GM18520 (cell line): ENCODE results near the gene CFAP99.
A peak's percentile ranks its signal among the peaks of the same experiment; 100 is the strongest.

Experiments used
- ATAC-seq: cut with Tn5 transposase; IDR thresholded peaks from one replicate; pipeline ENCODE4 v1.9.1; 2021; ENCODE audit not compliant: unreplicated experiment

CFAP99 gene

GRCh38 chr4:2409381-2409783, 9.4 kb upstream of the CFAP99 start:
- ATAC-seq, result no peak

DNA sequence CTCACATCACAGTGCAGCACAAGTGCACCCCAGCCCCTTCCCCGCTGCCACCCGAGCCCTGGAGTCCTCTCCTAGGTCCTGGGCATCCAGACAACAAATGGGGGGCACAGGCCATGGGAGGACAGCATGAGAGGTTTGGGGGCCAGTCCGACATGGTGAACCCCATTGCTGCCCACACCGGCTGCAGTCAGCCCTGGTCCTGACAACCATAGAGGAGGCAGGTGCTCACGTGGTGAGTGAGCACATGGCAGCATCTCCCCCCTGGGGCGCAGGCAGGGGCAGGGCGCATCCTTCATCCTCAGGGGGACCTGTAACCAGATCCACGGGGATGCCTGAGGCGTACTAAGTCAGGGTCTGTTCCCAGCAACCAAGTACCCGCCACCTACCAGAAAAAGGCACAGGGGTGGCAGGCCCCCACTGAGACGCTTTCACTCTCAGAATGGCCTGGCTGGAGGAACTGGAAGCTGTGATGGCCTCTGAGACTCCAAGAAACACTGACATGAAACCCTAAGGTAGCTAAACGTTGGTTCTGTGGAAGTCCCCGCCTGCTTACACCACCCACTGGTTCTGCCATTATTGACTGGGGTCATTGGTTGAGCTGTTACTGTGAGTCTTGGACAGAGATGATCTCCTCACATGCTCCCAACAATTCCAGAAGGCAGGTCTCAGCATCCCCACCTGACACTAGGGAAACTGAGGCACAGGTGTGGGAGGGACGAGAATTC, 6.8 kb upstream of the CFAP99 start:
- ATAC-seq, result no peak

DNA sequence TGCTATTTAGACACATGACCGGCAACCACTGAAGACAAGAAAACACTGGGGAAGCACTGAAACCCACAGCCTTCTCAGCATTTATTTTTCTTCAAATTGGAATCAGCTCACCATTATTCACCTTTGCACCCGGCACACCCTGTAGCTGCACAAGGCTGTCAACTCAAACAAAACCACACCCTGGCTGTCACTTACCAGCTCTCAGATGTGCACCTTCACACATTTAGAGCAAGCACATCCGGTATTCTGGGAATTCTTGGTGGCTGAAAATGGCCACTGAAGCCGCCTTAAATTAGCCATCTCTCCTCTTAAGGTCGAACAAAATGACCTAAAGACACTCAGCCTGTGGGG, 6.2 kb upstream of the CFAP99 start:
- peak; percentile 31 for ATAC-seq

DNA sequence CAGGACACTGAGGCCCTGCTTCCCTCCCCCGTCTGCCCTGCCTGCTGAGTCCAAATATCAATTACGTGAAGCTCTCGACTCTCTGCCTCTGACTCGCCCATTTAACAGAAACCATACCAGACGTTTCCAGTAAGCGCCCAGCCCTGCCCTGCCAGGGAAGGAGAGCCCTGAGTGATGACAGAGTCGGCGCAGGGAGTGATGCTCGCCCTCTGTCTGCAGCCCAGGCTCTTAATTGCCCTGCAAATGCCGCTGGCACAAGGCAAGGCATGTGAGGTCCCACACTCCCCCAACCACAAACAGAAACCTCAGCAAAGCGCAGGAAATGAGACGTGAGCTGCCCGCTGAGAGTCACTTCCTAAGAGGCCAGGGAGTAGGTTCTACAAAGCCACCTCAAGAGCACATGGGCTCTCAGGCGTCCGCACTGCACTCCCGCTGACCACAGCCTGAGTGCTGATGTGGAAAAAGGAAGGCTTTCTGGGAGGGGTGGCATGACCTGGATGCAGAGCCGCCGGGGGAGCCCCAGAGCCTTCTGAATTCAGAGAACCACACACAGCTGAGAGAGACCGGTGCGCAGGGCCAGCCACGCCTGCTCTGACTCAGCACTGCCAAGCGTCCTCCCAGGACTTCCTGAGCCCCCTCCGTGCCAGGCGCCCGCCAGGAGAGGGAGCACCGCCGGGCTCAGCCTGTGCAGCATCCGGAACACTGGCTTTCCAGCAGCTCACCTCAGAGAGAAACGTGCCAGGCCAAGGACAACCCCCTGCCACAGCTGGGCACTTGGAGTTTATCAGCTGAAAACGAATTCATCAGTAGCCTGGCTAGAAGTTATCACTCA, 5.7 kb upstream of the CFAP99 start:
- peak; percentile 40 for ATAC-seq

DNA sequence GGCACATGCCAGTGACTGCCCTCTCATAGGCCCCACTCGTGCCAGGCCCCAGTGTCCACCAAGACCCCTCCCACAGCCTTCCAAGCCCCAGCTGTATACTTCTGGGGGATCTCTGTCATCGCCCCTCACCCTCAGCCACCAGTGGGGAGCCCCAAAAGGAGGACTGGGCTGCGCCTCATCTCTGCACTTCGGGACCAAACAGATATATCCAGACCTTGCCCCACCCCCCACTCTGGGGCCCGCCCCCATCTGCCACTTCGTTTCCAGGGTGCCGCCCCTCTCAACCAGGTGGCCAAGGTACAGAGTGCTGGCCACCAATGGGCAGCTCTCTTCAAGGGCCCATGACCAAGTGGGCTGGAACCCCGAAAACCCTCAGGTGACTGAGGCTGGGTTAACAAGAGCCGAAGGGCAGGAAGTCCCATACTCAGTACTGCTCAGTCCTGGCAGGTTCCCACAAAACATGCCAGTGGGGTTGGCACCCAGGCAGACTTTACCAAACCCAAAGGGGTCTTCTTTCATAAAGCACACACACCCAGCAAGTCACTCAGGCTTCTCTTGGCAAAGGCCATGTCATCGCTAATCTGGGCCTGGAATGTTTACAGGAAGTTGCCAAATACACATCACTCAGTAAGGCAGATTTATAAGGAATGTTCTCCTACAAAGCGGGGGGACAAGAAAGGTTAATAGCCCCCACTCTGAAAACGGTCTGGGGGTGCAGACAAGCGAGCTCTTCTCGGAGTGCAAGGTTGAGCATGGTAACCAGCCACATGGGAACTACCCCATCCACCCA, 4.7 kb upstream of the CFAP99 start:
- no peak for ATAC-seq

- no peak for ATAC-seq
These were observed 3.5 kb upstream of the CFAP99 start for GRCh38 chr4:2415213-2415612.

- ATAC-seq, result no peak
These were observed 2.7 kb upstream of the CFAP99 start for GRCh38 chr4:2415881-2416563.

DNA sequence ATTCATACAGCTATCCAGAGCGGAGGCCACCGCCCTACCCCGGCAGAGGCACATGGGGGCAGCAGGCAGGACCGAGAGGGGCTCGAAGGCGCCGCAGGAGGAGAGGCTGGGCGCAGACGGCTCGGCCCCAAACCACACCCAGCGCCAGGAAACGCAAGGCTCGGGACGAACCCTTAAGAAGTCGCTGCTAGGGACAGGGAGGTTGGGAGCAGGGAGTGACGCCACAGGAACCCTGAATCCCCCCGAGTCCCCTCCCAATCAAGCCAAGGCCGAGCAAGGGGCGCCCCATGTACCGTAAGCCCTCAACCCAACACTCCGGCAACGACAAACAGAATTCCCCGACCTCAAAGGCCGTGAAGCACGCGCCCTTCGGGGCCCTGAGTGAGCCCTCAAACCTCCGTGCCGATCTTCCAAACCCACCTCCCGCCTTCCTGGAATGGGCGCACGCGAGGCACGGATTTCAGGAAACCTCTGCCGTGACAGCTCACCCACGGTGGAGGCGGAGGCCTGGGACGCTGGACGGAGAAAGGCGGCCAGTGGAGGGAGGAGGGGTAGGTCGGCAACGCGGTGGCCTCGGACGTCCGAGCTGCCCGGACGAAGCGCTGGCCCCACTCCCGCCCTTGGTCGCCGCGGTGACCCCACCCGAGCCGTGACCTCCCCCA, 2.1 kb upstream of the CFAP99 start:
- ATAC-seq, result no peak

DNA sequence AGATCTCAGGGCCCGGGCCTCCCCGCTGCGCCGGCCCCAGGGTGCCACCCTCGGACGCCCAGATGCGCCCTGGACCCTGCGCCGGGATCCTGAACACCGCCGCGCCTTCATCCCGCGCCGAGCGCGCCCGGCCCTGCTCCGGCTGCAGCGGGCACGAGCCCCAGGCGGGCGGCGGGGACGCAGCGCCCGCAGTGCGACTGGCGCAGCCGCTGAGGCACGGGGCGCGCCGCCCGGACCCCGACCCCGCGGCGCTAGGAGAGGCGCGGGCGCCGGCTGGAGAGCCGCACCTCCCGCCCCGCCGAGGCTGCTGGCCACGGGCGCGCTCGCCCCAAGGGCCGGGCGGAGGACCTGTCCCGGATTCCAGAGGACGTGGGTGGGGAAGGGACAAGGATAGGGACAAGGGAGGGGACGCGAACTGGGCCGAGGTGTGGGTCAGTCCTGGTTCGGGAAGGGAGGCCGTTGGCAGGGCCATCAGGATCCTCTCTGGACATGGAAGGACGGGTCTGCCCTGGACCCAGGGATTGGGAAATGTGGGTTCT, 1.5 kb upstream of the CFAP99 start:
- ATAC-seq, result no peak

GRCh38 chr4:2417765-2418649, 748 bp upstream of the CFAP99 start, which contains the start of gene ZFYVE28:
Gene ZFYVE28, minus strand, starts transcription at chr4:2418645. Its CDS starts 322 bp downstream, at chr4:2418323.
- ATAC-seq, result peak; percentile 4

GRCh38 chr4:2419814-2420213, 1.1 kb downstream of the CFAP99 start:
- no peak for ATAC-seq

DNA sequence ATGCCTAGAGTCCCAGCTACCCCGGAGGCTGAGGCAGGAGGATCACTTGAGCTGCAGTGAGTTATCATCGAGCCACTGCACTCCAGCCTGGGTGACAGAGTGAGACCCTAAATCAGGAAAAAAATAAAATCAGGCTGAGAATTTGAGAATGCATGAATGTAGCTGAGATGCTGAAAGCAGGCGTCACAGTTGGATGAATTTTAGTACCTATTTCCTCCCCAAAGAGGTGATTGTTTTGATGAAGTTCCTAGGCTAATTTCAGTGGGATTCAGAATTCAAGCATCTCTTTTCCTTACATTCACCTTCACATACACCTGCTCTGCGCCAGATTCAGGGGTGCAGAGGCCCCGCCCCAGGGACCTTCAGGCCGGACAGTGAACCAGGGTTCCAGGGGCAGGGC, 3.2 kb downstream of the CFAP99 start:
- no peak for ATAC-seq

- ATAC-seq, result no peak
These were observed 4.3 kb downstream of the CFAP99 start for GRCh38 chr4:2423066-2423465.

DNA sequence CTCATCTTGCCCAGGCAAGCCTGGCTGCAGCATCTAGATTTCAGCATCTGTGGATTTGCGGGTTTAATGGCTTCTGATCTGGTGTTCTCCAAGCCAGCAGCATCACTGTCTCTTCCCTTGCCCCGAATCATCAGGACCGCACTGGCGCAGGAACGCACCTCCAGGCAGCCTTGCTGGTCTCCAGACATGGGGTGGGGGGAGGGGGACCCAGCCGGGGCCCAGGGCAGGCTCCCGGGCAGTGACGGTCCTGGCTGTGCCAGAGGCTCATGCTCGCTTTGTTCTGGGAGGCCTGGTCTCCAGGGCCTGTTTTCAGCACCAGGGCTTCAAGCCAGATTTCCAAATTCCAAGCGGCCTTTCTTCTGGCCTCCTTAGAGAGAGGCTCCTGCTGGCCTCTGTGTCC, 4.9 kb downstream of the CFAP99 start:
- ATAC-seq, result no peak

DNA sequence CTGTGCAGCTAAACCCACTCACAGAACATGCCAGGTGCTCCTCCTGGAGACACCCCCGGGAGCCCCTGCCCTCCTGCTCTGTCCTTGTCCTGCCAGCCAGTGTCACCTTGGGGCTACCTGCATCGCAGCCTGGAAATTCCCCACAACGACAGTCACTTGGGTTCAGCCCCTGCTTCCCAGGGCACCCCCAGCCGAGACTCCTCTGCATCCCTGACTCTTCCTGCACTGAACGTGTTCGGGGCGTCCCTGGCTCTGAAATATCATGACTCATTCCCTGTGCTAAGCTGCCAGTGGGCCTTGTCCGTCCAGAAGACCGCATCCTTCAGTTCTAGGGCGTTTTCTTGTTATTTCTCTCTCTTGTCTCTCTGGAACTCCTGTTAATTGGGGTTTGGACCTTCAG, 5.8 kb downstream of the CFAP99 start:
- no peak for ATAC-seq

DNA sequence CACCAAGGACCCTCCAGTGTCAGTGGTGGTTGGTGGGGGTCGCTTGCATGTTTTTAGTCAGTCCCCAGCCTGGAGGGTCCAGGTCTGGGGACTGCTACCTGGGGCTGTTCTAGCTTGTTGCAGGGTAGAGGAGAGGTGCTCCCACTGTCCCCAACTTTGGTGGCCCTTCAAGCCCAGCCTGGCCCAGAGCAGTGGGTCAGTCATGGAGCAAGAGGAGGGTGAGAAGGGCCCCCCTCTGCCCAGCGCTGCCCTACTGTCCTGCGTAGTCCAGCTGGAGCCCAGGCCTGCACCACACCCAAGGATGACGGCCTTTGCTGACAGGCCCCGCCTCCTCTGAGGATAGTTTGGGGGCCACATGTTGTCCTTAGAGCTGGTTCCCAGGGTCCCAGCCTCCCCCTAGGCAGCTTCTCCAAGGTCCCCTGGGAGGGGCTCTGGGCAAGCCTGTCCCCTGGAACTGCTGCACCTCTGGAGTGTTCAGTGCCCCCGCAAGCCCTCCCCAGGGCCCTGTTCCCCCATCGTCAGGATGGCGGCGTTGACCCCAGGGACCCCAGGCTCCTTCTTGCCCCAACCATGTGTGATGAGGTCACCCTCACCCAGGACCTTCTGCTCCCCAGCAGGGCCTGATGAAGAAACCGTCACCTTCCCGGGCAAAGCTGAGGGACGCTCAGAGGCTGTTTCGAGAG, 6.8 kb downstream of the CFAP99 start:
- no peak for ATAC-seq

DNA sequence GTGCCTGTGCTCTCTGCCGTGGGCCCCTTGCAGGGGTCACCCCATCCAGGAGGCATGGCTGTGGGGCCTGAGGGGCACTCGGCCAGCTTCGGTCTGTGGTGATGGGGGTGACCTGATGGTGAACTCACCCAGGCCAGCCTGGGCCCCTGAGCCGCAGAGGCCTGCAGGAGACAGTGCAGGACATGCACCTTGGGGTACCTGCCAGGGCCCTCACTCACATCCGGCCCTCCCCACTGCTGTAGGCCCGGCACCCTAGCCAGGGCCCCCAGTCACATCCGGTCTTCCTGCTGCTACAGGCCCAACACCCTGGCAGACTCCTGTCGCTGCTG, 7.3 kb downstream of the CFAP99 start:
- no peak for ATAC-seq

- no peak for ATAC-seq
These were observed 8.0 kb downstream of the CFAP99 start for GRCh38 chr4:2426711-2427275.
